HG02678 (cell line): ENCODE results near the gene MICB.
A peak's percentile ranks its signal among the peaks of the same experiment; 100 is the strongest.
"Not testable (repeated sequence)": the region's sequence is repeated elsewhere in the genome, so short reads cannot be mapped to it uniquely, and the experiment has no call there.

Experiments
- ATAC-seq: cut with Tn5 transposase; IDR thresholded peaks from one replicate; pipeline ENCODE4 v1.9.1; 2021; ENCODE audit warnings: mild to moderate bottlenecking, moderate library complexity; ENCODE audit not compliant: unreplicated experiment

Gene MICB

GRCh38 chr6:31497531-31498476, at the start of gene MICB:
Gene MICB, plus strand, starts transcription at chr6:31498145. Its CDS starts 49 bp downstream, at chr6:31498194.
- peak; percentile 45 for ATAC-seq

GRCh38 chr6:31450751-31451150, 47.2 kb upstream of the MICB start:
- ATAC-seq, result no peak

GRCh38 chr6:31452859-31453258, 45.1 kb upstream of the MICB start:
- ATAC-seq, result no peak

- no peak for ATAC-seq
Observed at GRCh38 chr6:31453259-31453658, 44.7 kb upstream of the MICB start.

GRCh38 chr6:31459864-31460263, 38.1 kb upstream of the MICB start:
- not testable (repeated sequence) for ATAC-seq

- no peak for ATAC-seq
Observed at GRCh38 chr6:31460361-31461025, 37.5 kb upstream of the MICB start.

GRCh38 chr6:31462026-31462963, 35.6 kb upstream of the MICB start:
- no peak for ATAC-seq

GRCh38 chr6:31462964-31463870, 34.7 kb upstream of the MICB start:
- peak; percentile 89 for ATAC-seq

- no peak for ATAC-seq
Observed at GRCh38 chr6:31464252-31465184, 33.4 kb upstream of the MICB start.

- no peak for ATAC-seq
Observed at GRCh38 chr6:31465185-31465536, 32.8 kb upstream of the MICB start.

- ATAC-seq, result no peak
Observed at GRCh38 chr6:31465718-31466117, 32.2 kb upstream of the MICB start.

- no peak for ATAC-seq
Observed at GRCh38 chr6:31466466-31466865, 31.5 kb upstream of the MICB start.

GRCh38 chr6:31467151-31467550, 30.8 kb upstream of the MICB start:
- no peak for ATAC-seq

- ATAC-seq, result no peak
Observed at GRCh38 chr6:31468311-31468710, 29.6 kb upstream of the MICB start.

GRCh38 chr6:31470801-31471200, 27.1 kb upstream of the MICB start:
- no peak for ATAC-seq

- no peak for ATAC-seq
Observed at GRCh38 chr6:31471711-31472110, 26.2 kb upstream of the MICB start.

- no peak for ATAC-seq
Observed at GRCh38 chr6:31472259-31472658, 25.7 kb upstream of the MICB start.

GRCh38 chr6:31473244-31473643, 24.7 kb upstream of the MICB start:
- no peak for ATAC-seq
